Head of caudate nucleus (tissue), 42 donors: ENCODE data around the gene CYREN.
A peak's percentile ranks its signal among the peaks of the same experiment; 100 is the strongest.

Source experiments
- DNase-seq, 42 donors: peaks; one replicate each; pipeline versions ENCODE4 v3.0.0 to v3.0.0-alpha.2; 2020 to 2021; ENCODE audit warnings: mixed read lengths in 7 of 42
- intact Hi-C: fragments of 100-400 bp; cut with DNase I; formaldehyde crosslinking; loops from one replicate; pipeline ENCODE4 v1.15.0; 2022

Gene CYREN

DNA sequence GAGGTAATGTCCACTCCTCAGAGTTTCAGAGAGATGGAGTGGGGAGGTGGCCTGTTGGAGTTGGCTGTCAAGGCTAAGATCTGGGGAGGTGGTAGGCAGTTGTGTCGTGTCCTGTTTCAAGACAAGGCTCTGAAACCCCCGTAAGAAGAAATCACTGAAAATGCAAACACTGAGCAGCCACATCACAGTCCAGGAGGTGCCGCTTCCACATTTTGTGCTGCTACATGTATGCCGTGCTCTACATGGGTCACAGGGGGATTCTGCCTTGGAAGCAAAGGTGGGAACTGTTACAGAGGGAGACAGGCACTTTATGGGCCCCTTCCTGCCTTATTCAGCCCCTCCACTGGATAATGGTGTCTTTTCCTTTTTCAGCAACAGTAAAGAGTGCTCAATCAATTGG, 28.9 kb upstream of the CYREN start:
- peak in 1 of 42 donors; percentile 17 for DNase-seq
- intact Hi-C loops, result no loop called here

DNA sequence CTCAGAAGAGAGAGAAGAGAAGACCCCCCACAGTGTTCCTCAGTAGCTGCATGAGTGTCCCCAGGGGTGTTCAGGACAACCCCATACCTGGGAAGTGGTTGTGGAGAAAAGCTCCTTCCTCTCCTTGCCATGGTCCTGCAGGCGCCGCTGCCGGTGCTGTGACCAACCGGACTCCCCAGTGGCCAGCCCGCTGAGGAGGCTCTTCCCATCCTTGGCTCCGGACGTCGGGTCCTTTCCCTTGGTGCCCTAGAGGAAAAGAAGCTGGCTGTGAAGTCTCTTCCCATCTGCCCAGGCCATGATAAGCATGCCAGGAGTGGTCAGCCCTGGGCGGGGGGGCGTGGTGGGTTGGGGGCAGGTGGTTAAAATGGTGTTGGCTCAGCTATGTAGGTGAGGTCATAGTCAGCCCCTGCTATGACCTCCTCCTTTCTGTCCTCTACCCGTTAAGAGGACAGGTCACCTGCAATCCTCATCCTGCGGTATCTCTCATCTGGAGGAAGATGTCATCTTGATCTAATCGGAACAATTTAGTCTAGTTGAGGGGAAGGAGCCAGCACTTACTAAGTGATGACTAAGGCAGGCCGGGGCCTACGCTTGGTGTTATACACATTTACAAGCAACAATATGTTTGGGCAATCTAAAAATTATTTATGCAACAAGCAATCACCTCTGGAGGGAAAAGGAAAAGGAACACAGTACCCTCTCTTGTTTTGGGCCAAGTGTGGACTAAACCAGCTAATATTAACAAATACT, 27.6 kb upstream of the CYREN start:
- DNase-seq, result peak in 2 of 42 donors; percentile 36 to 47
- intact Hi-C loops, result no loop called here

DNA sequence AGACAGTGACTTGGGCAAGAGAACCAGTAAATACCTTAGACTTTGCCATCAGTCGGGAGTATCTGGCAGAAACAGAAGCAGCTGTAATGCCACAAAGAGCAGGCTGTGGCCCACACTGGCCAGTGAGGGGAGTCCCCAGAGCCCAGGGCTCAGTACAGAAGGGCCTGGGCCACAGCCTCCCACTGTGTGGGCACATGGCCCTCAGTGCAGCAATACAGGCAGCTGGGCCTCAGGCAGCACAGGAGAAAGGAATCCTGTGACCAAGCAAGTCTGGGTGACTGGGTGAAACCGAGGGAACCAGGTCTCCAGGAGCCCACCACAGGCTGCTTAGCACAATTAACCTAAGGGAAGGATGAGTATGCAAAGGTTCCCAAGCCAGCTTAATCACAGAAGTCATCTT, 26.8 kb upstream of the CYREN start:
- DNase-seq, result peak in 1 of 42 donors; percentile 33
- intact Hi-C loops, result no loop called here

DNA sequence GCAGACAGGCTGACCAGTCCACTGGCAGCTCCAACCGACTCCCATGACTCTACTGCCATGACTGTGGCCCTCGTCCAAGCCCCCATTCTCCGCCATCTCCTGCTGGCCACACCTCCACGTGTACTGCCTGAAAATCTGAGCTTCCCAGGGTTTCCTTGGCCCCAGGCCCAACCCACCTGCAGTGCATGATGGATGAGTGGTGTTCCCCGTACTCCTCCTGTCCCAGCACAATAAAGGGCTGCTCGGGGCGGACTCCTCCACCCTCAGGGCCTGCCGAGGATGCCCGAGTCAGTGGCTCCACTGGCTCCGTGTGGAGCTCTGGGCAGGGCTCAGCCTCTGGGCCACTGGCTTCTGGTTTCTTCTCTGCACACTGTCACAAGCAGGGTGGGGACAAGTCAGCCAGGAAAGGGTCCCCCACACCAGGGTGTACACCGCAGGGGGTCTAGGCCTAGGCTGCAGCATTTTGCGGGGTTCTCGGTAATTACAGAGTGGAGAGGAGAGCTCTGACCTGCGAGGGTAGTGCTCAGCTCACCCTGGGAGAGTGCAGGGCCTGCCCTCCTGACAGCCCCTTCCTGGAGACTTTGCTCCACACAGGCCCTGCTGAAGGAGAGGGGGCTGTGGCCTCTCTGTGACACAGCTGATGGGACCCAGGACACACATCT, 25.6 kb upstream of the CYREN start:
- intact Hi-C loops, result no loop called here
- DNase-seq, result no peak

DNA sequence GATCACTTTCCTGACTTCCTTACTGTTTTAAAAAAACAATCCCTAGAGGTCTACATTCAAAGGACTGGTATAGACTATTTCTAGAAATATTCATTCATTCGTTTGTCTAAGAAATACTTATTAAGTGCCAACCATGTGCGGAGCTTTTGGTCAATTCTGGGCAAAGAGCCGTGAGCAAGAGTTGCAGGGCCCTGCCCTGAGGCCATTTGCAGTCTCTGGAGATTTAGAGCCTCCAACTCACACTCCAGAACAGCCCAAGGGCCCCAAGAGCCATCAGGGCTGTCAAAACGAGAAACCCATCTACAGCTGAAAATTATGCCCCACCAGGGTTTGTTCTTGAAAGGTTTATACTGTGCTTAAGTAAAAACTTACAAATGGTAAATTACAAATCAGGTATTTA, 24.6 kb upstream of the CYREN start:
- intact Hi-C loops, result no loop called here
- no peak for DNase-seq

DNA sequence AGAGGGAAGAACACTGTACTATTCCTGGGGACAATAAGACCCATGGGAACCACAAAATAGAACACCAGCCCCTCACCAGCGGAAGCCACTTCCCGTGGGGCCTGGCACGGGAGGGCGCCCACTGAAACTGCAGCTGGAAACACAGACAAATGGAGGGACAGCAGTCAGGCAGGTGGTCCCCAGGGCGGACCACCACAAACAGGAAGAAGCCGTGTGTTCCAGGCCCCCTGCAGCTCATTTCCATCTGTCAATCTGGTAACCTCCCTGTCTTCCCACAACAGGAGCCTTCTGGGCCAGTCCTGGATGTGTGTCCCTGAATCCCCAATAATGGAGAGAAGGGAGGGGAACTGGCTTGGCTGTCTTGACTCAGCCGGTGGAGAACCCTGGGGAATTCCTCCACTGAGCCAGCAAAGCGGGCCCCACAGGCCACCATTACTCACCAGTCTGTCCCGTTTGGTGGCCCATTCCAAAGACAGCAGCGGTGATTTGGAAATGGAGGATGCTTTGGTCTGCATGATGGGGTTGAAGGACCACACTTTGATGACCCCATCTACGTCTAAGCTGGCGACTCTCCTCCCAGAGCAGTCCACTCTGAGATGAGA, 24.1 kb upstream of the CYREN start:
- peak in 1 of 42 donors; percentile 21 for DNase-seq
- intact Hi-C loops, result no loop called here

DNA sequence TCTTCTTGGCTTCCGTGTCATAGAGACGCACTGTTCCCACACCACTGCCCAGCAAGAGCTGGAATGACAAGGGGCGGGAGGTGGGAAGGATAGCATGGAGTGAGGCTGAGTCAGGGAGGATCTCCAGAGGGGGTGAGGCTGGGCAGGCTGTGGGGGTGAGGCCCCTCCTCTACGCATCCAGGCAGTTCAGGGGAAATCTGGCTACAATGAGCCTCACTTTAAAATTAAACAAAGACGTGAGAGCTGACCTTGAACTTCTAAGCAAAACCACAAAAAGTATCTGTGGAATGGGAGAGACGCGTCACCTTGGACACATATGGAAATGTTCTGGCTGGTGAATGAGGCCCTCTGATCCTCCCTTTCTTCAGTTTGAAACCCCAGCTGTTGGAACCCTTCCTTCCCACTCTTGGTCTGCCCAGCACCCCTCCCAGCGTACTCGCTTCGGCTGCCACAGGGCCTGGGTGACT, 23.1 kb upstream of the CYREN start:
- intact Hi-C loops, result no loop called here
- DNase-seq, result no peak

DNA sequence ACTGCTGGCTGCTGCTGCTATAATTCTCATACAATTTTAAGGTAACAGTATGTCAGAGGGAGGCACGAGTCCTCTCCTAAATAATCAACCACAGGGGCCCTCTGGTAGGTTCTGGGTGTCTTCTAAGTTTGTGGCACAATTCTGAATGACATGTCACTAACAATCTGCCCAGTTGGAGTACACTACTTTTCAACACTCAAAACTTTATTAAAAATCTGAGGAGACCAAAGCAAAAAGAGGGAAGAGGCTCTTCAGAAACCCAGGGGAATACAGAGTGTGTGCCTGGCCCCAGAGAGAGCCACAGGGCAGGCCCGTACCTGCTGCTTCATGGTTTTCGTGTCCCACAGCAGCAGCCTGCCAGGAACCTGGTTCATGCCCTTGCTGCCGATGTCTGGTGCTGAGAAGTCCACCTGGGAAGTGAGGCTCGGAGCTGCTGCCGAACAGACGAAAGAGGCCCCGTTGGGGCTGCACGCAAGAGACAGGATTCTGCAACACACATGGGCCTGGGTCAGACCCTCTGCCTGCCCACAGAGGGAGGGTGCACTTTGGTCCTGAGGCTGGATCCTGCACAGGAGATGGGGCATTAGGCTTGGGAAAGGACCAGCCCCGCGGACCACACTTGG, 22.5 kb upstream of the CYREN start:
- DNase-seq, result no peak
- intact Hi-C loops, result no loop called here

DNA sequence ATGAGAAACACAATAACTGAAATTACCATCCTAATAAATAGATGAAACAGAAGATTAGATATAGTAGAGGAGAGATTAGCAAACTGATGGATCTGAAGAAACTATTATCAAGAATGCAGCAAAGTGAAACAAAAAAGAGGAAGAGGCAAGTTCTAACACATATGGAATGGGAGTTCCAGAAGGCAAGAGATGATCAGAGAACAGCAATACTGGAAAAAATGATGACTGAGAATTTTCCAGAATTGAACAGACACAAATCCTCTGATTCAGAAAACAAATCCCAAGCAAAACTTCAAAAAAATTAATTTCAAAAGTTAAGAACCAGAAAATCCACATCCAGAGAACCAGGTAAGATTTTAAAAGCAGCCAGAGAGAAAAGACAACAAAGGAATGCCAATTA, 20.2 kb upstream of the CYREN start:
- intact Hi-C loops, result no loop called here
- DNase-seq, result no peak

DNA sequence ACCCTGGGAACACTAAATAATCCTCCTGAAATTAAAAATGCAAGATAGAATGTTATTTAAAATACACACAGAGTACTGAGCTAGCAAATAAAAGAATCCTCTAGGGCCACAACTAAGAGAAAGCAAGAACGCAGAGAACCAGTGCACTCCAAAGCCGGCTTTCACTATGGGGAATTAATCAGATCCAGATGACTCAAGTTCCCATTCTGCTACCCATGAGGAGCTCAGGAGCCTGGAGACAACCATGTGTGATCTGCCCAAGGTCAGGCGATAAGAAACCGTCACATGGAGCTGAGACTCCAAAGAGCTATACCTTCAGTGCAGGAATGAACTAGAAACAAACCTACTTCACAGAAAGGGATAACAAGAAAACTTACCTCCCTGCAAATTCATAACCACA, 19.5 kb upstream of the CYREN start:
- no peak for DNase-seq
- intact Hi-C loops, result no loop called here

DNA sequence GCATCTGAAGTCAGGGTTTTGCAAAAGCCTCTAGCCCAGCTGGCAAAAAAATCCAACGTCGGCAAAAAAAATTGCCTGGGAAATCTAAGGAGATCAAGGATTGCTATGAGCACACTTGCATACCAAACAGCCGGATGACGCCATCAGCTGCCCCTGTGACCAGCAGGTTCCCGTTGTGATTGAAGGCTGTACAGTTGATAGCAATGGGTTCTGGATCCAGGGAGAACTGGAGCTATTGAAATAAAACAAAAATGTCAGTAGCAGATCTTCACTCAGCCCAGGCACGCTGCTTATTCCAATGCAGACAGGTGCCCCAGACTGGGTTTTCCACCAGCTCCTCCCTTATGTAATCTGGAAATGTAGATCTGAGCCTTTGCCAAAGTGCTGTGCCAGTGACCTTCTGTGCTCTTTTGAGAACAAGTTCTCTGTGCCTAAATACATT, 18.7 kb upstream of the CYREN start:
- intact Hi-C loops, result no loop called here
- peak in 28 of 42 donors; percentile 28 to 83 (median 58) for DNase-seq

DNA sequence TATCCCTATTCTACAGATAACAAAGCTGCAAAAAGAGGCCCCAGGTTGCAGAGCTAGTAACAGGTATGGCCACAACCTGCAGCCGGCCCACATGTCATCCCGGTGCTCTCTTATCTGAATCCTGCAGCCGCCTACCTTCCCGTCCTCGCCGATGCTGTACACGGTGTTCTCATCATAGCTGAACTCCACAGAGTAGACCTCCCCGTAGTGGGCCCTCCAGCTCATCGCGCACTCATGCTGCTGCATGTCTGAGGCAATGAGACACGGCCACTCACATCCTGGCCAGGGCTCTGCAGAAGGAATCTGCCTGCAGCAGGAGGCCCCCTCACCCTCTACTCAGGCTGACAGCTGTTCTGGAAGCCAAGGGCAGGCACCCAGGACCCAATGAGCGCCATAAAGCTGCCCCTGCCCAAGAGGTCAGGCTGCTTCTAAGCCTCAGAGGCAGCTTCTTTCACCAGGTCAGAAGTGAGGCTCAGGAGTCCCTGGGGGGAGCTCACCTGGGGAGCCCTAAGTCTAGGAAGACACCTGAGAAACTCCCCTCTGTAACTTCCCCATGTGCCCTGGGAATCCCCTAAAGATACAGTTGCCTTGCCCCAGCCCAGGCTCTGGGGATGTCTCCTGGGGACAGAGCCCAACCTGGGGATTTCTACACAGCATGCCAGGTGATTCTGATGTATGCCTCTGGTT, 17.9 kb upstream of the CYREN start:
- intact Hi-C loops, result no loop called here
- DNase-seq, result peak in 21 of 42 donors; percentile 36 to 73 (median 54)

DNA sequence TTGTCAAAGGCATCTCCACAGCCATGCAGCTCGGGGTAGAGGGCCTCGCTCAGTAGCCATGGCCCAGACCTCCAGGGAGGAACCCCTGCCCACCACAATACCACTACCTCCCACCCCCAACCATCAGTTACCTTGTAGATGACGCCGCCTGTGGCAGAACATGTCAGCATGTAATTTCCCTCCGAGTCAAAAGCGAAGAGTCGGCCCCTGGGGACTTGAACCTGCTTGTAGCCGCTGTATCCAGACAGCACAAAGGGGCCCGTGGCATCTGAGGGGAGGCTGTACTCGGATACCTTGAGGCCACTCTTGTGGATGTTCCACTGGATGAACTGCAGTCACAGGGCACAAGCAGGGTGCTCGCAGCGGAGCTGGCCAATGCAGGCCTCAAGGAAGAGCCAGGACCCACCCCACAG, 16.3 kb upstream of the CYREN start:
- intact Hi-C loops, result no loop called here

DNA sequence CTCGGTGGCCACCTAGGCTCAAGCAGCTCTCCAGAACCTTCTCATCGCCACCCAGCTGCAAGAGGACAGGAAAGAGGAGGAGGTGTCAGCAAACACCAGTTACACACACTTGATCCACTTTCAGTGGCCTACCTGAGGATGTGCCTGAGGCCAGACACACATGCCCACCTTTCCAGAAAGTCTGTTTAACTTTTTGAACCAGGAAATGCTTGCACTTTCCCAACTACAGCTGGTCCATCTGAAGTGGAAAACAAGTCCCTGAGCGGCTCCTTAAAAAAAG, 15.7 kb upstream of the CYREN start:
- DNase-seq, result no peak
- intact Hi-C loops, result no loop called here

More for the DNA sequence above, 16.3 kb upstream of the CYREN start:
- DNase-seq, result no peak

DNA sequence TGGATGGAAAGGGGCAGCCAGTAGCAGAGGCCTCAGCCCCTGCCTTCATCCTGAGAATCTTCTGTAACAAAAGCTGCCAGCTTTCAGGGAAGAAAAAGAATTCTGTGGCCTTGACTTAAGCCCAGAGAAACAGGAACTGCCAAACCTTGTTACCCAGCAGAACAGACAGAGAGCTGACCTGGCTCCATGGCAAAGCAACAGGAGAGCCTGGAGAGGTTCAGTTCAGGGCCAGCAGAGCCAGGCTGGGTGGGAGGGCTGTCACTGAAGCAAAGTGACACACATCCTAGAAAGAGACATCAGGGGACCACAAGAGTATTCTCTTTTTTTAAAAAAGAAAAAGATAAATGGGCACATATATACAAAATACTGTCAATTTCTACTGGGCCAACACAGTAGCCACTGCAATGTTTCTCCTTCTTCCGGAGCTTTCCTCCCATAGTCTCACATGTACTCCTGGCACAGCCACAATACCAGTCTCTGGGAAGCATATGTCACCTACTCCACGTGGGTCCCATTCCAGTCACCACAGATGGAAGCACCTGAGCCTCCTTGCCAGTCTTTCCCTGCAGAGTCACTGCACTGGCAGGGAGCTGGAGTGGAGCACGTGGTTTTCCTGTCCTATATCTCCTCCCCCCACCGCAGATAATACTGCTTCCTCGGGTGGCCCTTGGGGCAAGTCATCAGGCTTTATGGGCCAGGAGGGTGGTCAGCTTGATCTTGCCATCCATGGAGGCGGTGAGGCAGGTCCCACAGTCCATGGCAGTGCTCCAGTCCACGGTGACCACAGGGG, 15.2 kb upstream of the CYREN start:
- intact Hi-C loops, result no loop called here

DNA sequence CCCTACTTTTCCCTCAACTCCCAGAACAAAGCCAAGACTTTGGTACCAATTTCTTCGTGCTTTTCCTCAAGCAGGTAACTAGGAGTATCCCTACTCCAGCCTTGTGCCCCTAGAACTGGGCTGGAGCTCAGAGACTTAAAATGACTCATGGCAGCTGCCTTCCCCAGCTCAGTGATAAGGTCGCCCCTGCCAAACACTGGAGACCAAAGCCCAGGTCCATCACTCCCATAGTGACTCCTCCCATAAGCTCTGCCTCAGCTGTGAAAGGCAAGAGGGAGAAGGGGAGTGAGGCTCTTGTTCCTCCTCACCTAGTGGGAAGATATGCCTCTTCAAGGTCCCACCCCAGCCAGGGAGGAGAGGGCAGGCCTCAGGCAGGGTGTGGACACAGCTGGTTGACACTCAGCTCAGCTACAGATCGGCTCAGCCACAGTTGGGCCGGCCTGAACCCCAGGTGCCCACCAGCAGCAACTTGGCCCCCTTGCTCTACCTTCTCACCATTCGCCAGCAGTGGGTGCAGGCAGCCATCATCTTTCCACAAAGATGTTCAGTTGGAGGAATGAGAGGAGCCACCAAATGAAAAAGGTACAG, 13.8 kb upstream of the CYREN start:
- DNase-seq, result no peak

More for the DNA sequence above, 15.2 kb upstream of the CYREN start:
- DNase-seq, result no peak

DNA sequence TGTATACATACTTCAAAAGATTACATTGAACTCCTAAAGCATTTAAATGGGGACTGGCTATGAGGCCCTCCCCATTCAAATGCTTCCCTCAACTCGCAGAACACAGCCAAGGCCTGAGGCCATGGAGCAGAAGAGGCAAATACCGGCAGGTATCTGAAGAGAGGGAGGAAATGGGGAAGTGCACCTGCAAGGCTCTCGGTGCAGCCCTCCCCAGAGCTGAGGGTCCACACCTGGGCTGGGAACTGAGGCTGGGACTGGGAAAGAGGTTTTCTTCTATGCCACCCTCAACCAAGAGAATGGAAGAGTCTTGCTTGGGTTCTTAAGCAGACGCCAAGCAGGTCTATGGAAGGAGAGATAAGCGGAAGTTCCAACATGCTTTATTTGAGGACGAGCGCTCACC, 13.0 kb upstream of the CYREN start:
- DNase-seq, result no peak
- intact Hi-C loops, result no loop called here

More for the DNA sequence above, 13.8 kb upstream of the CYREN start:
- intact Hi-C loops, result no loop called here

DNA sequence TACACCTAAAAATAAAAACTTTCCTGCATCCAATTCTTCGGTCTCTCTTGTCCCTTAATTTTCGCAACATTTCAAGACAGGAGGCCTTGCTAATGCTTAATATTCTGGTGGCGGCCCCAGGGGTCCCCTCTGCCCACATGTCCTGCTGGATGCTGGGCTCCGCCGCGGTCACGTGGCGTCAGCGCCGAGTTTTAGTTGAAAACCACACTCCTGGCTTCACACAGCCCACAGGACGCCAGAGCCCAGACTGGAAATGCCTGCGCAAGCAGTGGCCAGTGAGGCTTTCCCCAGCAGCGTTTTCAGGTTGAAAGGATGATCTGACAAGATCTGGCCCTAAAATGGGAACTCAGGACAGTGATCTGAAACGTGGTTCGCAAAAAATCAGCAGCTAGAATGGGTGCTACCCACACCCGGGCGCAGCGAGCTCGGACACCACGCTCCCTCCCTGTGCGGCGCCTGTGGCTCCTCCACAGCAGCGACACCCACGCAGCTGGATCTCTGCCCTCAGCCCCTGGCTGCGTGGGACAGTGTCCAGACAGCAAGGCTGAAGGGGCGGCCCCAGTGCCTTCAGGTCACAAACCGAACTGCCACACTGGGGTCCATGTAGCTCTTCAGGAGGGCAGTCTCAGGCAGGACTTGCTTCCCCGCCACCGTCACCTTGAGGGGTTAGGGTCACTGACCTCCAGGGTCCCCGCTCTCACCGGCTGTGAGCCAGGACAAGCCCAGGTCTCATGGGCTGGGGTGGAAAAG, 11.6 kb upstream of the CYREN start:
- intact Hi-C loops, result no loop called here

More for the DNA sequence above, 11.6 kb upstream of the CYREN start:
- DNase-seq, result no peak
